Hematopoietic multipotent progenitor cell treated with erythropoietin and hydrocortisone succinate and interleukin-3 and kit ligand, for 6 days (in vitro differentiated cells): Measurements from ENCODE around the gene PDHA1.
A peak's percentile ranks its signal among the peaks of the same experiment; 100 is the strongest.

Experiments
- DNase-seq: peaks from one replicate; pipeline ENCODE4 v3.0.0-alpha.2; 2015

The PDHA1 gene

GRCh38 chrX:19377799-19378198, 34.1 kb downstream of the PDHA1 start:
- no peak for DNase-seq

DNA sequence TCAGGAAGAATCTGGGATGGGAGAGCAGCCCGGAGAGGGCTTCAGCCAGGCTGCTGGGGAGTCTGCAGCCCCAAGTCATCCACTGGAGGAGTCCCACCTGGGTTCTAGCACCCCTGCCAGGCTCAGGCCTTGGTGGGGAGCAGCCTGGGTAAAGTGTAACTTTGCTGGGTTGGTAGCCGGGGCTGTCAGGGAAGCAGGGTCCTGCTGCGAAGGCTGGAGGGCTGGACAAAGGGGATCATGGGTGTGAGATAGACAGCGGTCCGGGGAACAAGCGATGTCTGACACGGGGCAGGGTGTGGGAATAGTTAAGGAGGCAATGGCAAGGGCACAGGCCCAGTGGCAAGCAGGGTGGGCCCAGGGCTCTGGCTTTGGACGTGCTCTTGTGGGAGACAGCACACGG, 37.6 kb downstream of the PDHA1 start:
- no peak for DNase-seq

GRCh38 chrX:19382555-19383145, 38.9 kb downstream of the PDHA1 start:
- DNase-seq = peak; percentile 65

DNA sequence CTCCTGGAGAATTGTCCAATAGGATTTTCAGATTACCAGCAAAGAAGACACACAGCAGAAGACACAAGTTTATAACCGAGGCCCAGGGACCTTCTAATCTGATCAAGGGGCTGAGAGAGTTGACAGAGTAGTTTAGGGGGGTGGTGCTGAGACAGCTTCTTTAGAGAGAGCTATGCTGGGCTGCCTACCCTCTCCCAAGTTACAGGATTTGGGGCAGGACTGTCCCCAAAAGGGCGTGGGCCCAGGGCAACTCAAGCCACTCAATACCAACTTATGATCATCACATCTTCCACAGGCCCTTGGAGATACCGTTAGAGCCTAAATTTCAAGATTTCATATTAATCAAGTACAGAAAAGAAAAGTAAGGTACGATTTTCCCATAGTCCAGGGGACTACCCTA, 43.0 kb downstream of the PDHA1 start:
- DNase-seq = no peak

DNA sequence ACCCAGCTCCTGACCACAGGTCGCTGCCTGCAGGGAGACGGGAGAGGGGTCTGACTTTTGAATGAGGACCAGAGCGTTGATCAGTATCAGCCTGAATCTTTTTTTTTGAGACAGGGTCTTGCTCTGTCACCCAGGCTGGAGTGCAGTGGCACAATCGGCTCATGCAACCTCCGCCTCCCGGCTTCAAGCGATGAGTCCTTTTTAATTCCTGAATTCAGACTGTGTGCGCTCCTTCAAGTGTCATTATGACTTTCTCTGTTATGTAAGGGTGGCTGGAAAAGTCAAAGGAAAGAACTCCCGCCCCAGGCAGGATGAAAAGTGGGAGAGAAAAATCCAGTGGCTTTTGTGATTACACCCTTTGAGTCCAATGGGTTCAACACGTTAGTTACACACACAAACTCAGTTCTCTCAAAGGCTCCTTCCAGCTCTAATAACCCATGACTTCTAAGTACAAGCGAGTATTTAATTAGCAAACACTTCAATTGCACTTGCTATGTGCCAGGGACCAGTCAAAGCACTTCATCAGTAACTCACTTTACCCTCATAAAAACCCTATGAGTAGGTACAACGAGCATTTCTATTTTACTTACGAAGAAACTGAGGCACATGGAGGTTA, 44.4 kb downstream of the PDHA1 start:
- no peak for DNase-seq

GRCh38 chrX:19388741-19389140, 45.0 kb downstream of the PDHA1 start:
- no peak for DNase-seq

DNA sequence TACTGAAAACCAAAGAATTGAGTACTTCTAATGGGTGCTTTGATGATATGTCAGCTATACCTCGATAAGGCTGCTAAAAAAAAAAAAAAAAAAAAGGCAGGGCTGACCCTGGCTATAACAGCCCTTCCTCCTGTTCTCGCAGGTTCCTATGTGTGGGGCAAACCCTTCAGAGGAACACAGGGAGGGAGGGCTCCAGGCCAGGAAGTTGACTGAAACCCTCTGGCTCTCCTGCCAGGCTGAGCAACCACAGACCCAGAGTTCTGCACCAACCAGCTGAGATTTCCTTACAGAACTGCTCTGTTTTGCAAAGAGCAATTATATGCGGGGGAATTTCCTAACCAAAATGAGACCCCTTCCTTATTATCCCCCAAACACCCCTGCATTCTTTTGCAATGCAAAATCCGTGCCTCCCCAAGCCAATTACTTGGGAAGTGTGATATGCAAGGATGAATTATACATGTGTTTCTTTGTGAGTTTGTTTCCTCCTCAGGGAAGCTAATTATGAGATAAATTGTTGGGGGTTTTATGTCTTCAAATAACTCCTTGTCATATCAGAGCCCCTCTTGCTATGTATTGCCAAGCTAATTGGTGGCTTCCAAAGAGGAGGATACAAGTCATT, 45.6 kb downstream of the PDHA1 start:
- DNase-seq = no peak

- no peak for DNase-seq
Observed at GRCh38 chrX:19392078-19392477, 48.4 kb downstream of the PDHA1 start.

DNA sequence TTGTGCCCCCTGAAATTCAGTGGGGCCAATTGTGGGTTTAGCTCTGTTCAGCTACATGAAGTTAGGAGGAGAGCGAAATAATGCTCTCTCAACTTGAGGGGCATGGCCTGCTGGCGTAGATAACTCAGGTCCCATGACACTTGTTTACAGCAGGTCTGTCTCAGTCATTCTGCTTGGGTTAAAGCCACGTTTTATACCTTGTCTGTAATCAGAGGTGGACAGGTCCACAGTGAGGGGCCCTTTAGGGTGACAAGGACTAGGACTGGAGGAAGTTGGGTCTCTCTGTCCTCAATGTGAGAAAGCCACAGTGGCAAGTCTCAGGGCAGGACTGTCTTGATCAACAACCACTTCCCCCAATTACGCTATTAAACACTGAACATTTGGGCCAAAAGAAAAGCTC, 49.0 kb downstream of the PDHA1 start:
- peak; percentile 4 for DNase-seq

DNA sequence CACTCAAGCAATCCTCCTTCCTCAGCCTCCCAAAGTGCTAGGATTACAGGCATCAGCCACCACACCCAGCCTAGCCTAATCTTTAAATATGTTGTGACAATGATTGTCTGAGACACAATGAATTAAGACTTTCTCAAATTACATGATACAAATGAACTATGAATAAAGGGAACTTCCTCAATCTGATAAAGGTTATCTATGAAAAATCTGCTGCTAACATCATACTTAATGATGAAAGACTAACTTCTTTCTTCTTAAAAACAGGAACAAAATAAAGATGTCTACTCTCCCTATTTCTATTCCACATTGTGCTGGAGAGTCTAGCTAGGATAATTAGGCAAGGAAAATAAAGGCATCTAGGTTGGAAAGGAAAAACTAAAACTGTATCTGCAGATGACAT, 60.0 kb downstream of the PDHA1 start:
- peak; percentile 37 for DNase-seq

DNA sequence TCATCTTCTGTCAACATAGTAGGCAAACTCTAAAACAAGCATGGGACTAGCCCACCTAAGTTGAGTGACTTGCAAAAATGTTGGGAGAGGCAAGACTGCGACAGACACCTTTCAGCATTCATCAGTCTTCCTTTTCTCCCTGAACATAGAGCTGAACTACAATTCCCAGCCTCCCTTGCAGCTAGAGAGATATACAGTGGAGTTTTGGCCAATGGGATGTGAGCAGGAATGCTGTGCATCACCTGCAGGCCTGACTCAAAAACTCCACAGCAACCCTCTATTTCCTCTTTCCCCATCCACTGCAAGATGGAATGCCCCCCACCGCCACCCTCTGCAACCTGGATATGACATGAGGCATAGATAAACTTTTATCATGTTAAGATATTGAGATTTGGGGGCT, 66.5 kb downstream of the PDHA1 start:
- DNase-seq = no peak
